HT-29 (cell line): Measurements from ENCODE around the gene EVPLL. TPM values are rescaled to one million over a fixed set of nuclear protein-coding genes. Genes with fewer than 3 reads are reported as not detected.
"Not testable (repeated sequence)": the region's sequence is repeated elsewhere in the genome, so short reads cannot be mapped to it uniquely, and the experiment has no call there.

Experiments
- DNase-seq: peaks from one replicate; pipeline ENCODE4 v3.0.0-alpha.2; 2015; ENCODE audit warnings: low spot score
- total RNA-seq: library from RNA; depleted of rRNA; stranded (reverse); fragments of >200 nt; shearing (Covaris generic); gene quantifications from 2 replicates; pipeline ENCODE4 v1.2.3, GENCODE V29; 2014; rRNA removed

EVPLL gene
- 0.13 and 0.52 TPM in 2 replicates for total RNA-seq

- DNase-seq = peak; percentile 65
Measured at GRCh38 chr17:18377437-18378204, at the start of gene EVPLL. TSS of gene EVPLL (plus strand) at chr17:18377778. CDS start at chr17:18380938, 3,160 bp downstream.

DNA sequence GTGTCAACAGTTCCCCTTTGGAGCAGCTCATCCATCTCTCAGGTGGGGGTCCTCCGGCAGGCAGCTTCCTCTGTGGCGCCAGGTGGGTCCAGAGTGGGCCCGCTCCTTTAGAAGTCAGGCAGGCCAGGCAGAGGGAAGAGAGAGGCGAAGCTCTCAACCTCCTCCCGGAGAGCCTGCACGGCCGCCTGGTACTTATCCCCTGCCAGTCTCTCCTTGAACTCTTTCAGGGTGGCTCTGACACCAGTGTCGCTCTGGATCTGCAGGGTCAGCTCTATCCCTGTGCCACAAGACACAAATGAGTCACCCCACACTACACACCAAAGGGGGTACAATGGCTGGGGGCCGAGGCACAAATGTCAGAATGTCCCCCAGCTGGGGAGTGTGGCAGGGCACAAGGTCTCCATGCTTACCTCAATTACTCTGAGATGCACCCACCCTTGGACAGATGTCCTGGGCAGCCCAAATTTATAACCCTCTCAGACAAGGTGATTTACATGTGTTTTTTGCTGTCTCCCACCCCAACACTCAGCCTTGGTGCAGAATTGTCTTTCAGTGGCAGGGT lies 48.9 kb upstream of the EVPLL start:
- DNase-seq = no peak

GRCh38 chr17:18331879-18332278 lies 45.7 kb upstream of the EVPLL start:
- DNase-seq = no peak

DNA sequence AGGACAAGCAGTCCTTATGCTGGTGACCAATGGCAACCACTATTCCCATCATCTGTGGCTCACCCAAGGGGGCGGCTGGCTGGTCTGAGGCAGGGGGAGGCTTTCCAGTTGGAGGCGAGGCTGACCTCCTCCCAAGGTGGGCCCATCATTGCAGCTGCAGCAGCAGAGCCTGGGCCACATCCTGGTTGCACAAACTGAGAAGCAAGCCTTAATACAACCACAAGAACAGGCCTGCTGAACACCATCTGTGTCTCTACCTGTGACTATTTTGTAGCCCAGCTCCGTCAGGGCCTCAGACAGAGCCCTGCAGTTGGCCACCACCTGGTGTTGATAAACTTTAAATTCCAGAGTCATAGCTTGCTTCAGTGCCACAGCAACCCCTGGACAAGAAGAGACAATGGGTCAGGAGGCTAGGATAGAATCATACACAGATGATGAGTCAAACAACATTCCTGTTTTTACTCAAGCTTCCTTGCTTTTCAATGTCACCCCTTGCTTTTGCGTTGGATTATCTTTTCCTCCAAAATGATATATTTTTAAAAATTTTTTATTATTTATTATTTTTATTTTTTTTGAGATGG lies 44.6 kb upstream of the EVPLL start:
- DNase-seq = no peak

DNA sequence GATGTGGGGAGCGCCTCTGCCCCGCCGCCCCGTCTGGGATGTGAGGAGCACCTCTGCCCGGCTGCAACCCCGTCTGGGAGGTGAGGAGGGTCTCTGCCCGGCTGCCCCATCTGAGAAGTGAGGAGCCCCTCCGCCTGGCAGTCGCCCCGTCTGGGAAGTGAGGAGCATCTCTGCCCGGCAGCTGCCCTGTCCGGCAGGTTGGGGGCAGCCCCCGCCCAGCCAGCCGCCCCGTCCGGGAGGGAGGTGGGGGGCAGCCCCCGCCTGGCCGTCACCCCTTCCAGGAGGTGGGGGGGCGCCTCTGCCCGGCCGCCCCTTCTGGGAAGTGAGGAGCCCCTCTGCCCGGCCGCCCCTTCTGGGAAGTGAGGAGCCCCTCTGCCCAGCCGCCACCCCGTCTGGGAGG lies 39.4 kb upstream of the EVPLL start:
- DNase-seq = not testable (repeated sequence)

- no peak for DNase-seq
Measured at GRCh38 chr17:18339933-18340332, 37.6 kb upstream of the EVPLL start.

- DNase-seq = no peak
Measured at GRCh38 chr17:18344021-18344420, 33.6 kb upstream of the EVPLL start.

- DNase-seq = no peak
Measured at GRCh38 chr17:18353541-18353940, 24.0 kb upstream of the EVPLL start.

GRCh38 chr17:18356624-18357023 lies 21.0 kb upstream of the EVPLL start:
- DNase-seq = no peak

- DNase-seq = no peak
Measured at GRCh38 chr17:18360518-18360917, 17.1 kb upstream of the EVPLL start.

DNA sequence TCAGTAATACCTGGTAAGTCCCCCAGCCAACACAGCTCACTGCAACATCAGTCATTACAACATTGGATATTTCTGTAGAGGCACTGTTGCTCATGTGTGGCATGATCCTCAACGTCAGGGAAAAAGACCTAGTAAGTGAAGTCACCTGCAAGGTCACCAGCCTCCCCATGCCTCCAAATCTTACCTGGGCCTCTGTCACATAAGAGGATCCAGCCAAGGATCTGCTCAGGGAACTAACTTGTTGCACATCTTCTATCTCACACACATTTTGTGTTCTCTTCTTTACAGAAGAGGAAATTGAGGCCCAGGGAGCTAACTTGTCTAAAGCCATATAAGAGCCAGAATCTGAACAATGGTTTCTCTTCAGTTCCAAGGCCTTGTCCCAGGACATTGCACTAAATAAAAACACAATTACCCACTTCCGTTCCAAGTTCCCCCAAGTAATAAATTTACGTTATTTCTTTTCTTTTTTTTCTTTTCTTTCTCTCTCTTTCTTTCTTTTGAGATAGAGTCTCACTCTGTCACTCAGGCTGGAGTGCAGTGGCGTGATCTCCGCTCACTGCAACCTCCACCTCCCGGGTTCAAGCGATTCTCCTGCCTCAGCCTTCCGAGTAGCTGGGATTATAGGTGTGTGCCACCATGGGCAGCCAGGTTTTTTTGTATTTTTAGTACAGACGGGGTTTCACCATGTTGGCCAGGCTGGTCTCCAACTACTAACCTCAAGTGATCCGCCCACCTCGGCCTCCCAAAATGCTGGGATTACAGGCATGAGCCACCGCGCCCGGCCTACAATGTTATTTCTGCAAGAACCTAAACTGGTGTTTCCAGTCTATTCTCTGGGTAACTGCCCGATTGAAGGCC lies 15.5 kb upstream of the EVPLL start:
- no peak for DNase-seq

DNA sequence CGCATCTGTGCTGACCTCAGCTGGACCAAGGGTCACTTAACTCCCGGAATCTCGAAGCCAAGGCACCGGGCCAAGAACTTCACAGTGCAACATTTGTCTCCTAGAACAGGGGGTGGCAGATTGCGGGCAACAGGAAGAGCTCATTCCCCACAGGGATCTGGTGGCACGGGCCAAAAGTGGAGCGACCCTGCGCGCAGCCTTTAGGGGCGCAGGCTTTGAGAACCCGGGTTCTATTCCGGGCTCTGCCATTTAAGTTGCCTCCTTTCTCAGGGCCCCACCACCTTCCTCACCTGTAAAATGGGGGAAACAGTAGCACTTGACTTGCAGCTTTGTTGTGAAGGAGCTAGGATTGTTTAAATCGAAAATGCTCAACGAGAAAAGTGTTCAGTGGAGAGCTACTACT lies 14.9 kb upstream of the EVPLL start:
- peak; percentile 76 for DNase-seq

- DNase-seq = peak; percentile 92
Measured at GRCh38 chr17:18363101-18364049, 14.2 kb upstream of the EVPLL start, which contains the start of gene SHMT1. TSS of gene SHMT1 (minus strand) at chr17:18363550. CDS start at chr17:18355981, 7,569 bp downstream.

GRCh38 chr17:18364166-18364565 lies 13.4 kb upstream of the EVPLL start:
- no peak for DNase-seq

- DNase-seq = no peak
Measured at GRCh38 chr17:18368946-18369345, 8.6 kb upstream of the EVPLL start.

- no peak for DNase-seq
Measured at GRCh38 chr17:18370761-18371160, 6.8 kb upstream of the EVPLL start.

GRCh38 chr17:18371455-18371854 lies 6.1 kb upstream of the EVPLL start:
- no peak for DNase-seq

GRCh38 chr17:18373181-18373580 lies 4.4 kb upstream of the EVPLL start:
- not testable (repeated sequence) for DNase-seq

DNA sequence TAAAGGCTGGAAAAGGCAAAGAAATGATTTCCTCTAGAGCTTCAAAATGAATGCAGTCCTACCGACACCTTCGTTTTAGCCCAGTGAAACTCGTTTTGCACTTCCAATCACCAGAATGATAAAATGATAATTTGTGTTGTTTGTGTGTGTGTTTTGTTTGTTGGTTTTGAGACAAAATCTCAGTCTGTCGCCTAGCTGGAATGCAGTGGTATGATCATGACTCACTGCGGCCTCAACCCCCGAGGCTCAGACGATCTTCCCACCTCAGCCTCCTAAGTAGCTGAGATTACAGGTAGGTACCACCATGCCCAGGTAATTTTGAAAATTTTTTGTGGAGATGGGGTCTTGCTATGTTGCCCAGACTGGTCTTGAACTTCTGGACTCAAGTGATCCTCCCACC lies 3.4 kb upstream of the EVPLL start:
- no peak for DNase-seq

DNA sequence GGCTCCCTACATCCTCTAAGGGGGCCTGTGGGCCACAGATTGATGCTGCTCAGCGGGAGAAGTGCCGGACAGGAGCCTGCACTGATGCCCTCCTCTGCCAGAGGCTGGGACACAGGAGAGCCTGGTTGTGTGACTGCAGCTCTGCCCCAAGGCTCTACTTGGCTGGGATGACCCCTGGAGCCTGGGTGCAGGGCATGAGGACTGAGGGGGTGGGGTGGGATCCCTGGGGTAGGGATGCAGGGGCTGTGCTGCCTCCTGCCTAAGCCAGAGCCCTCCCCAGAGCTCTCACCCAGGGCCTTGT lies 577 bp downstream of the EVPLL start:
- DNase-seq = no peak

DNA sequence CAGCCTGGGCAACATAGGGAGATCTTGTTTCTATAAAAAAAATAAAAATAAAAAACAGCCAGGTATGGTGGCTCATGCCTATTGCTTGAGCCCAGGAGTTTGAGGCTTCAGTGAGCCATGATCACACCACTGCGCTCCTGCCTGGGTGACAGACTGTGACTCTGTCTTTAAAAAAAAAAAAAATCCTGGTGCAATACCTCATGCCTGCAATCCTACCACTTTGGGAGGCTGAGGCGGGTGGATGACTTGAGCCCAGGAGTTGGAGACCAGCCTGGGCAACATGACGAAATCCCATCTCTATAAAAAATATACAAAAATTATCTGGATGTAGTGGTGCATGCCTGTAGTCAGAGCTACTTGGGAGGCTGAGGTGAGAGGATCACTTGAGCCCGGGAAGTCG lies 1.0 kb downstream of the EVPLL start:
- not testable (repeated sequence) for DNase-seq
